22Rv1 (cell line): ENCODE measurements around the gene FAAP20.

ENCODE experiments used
- H3K27ac ChIP-seq: fragments of 450-650 bp; 2 replicates; pipeline ENCODE4 v1.5.1; 2017
- CTCF ChIP-seq: fragments of 450-650 bp; IDR thresholded peaks from 2 replicates; pipeline ENCODE4 v1.5.1; 2017; ENCODE audit warnings: mild to moderate bottlenecking
- ZFX ChIP-seq: fragments of 450-650 bp; IDR thresholded peaks from 2 replicates; pipeline ENCODE4 v1.6.1; 2017; ENCODE audit warnings: antibody characterized with exemption, borderline replicate concordance

Gene FAAP20

GRCh38 chr1:2233468-2233867 lies 38.9 kb upstream of the FAAP20 start:
- no peak for TF ChIP-seq ZFX
- no peak for TF ChIP-seq CTCF
- H3K27ac ChIP-seq, result no peak overlapping the region

- TF ChIP-seq CTCF, result no peak
- TF ChIP-seq ZFX, result no peak
- H3K27ac ChIP-seq, result no peak overlapping the region
These were observed 38.4 kb upstream of the FAAP20 start for GRCh38 chr1:2232916-2233438.

- 0 out of 2 replicates have a peak overlapping the region, but pooled peaks have one; percentile 22 for H3K27ac ChIP-seq
These were observed 37.8 kb upstream of the FAAP20 start for GRCh38 chr1:2232255-2232915.

GRCh38 chr1:2231532-2232254 lies 37.1 kb upstream of the FAAP20 start:
- peak overlapping the region; percentile 22; the same call in 1 of the 2 replicates for H3K27ac ChIP-seq
- no peak for TF ChIP-seq ZFX
- TF ChIP-seq CTCF, result no peak

More at GRCh38 chr1:2232255-2232915, 37.8 kb upstream of the FAAP20 start:
- TF ChIP-seq CTCF (no peak), ZFX (no peak)

- peak overlapping the region; percentile 22; the same call in 1 of the 2 replicates for H3K27ac ChIP-seq
- TF ChIP-seq ZFX (no peak), CTCF (no peak)
These were observed 36.4 kb upstream of the FAAP20 start for GRCh38 chr1:2230781-2231531.

GRCh38 chr1:2229911-2230731 lies 35.5 kb upstream of the FAAP20 start:
- TF ChIP-seq CTCF (no peak), ZFX (no peak)
- H3K27ac ChIP-seq, result peak overlapping the region; percentile 84
